ENCODE measurements around the gene ANKDD1A. TPM values are rescaled to one million over a fixed set of nuclear protein-coding genes. Genes with fewer than 3 reads are reported as not detected.
A peak's percentile ranks its signal among the peaks of the same experiment; 100 is the strongest.

ANKDD1A gene
- 10 to 100 TPM in 1 of 4 donors, 1 to 10 TPM in 3; 5.1 to 11.9 (median 6.3) TPM for total RNA-seq

DNA sequence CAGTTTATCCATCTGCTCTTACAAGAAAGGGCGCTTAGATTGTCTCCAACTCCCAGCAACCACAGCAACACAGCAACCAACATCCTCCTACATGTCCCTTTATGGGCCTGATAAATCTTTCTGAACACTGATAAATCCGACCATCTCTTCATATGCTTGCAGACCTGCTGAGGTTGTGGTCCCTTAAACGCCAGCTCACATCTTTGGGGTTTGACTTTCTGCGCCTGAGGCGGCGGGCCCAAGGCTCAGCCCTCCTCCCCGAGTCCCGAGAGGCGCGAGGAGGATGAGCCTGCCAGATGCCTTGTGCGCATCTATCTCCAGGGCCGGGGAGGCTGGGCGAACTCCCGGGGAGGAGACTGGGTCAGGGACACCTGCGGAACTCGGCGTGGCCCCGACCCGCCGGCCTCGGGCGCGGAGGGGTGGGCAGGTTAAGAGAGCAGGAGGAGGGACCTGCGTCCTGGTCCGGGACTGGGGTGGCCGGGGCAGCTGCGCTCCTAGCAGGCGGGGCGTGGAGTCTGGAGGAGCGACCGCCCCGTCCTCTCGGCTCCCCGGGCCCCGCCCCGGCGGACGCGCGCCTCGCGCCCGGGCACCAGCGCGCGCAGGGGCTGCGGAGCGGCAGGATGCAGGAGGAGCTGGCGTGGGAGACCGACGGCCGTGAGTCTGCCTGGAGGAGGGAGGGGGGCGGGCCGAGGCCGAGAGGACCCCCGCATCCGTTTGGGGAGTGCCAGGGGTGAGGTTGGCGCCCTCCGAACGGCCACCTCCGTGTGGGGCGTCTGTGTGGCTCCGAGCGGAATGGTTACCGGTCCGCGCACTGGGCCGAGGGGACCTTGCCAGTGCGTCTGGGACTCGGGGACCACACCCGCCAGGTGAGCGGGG is at the start of gene ANKDD1A:
ANKDD1A (plus strand) TSS at position 592 of the 876 bp plus-strand sequence; CDS start at position 621, 29 bp downstream.
- H3K27me3 ChIP-seq, result no peaks in the 10 kb centered on the region
- H3K4me3 ChIP-seq (replicated peaks in 1 of 3), result peak within 1 kb of the TSS; percentile 19 to 53 (median 20)
- WGBS, 2 donors, result 5 to 7% methylated on average over 24 to 42 of the region's 72 CpGs
- peaks cover 0 to 7% of the 10 kb centered on the region in 2 donors for H3K4me1 ChIP-seq
- intact Hi-C loops (cut with DNase I), result no loop called here
- no peaks in the 10 kb centered on the region for H3K9me3 ChIP-seq
- H3K36me3 ChIP-seq, result no peaks in the 10 kb centered on the region
- peak within 1 kb of the TSS in 1 of 3 donors; percentile 14 for H3K27ac ChIP-seq
- TF ChIP-seq POLR2A (IDR thresholded peaks at IDR 0.05), result peak in 1 of 2 donors; percentile 43
- TF ChIP-seq, protein P1, sequence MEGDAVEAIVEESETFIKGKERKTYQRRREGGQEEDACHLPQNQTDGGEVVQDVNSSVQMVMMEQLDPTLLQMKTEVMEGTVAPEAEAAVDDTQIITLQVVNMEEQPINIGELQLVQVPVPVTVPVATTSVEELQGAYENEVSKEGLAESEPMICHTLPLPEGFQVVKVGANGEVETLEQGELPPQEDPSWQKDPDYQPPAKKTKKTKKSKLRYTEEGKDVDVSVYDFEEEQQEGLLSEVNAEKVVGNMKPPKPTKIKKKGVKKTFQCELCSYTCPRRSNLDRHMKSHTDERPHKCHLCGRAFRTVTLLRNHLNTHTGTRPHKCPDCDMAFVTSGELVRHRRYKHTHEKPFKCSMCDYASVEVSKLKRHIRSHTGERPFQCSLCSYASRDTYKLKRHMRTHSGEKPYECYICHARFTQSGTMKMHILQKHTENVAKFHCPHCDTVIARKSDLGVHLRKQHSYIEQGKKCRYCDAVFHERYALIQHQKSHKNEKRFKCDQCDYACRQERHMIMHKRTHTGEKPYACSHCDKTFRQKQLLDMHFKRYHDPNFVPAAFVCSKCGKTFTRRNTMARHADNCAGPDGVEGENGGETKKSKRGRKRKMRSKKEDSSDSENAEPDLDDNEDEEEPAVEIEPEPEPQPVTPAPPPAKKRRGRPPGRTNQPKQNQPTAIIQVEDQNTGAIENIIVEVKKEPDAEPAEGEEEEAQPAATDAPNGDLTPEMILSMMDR (IDR thresholded peaks at IDR 0.05), result no peak
- DNase-seq, result peak; percentile 77 to 78

DNA sequence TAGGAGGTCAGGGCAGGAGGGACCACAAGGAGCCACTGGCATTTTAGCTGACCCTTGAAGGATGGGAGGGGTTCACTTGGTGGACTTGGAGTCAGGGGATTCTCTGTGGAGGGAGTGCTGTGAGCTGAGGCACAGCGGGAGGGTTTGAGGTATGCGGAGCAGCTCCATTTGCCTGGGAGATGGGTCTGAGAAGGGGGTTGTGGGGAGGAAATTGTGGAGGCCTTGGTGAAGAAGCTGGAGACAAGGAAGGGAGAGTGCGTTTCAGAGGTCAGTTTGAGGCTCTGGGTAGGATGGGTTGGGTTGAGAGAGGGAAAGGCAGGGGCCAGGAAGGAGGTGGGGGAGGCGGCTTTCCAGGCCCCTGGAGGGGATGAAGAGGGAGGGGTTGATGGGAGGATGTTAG is 49.7 kb upstream of the ANKDD1A start:
- intact Hi-C loops (cut with DNase I), result no loop called here
- Histone ChIP-seq H3K27ac (peak overlapping the region in 2 of 3 donors; percentile 0 to 30), H3K4me1 (peaks cover 14 to 52% of the 10 kb centered on the region in 2 donors), H3K9me3 (no peaks in the 10 kb centered on the region), H3K36me3 (peaks cover 38 to 41% of the 10 kb centered on the region in 2 donors), H3K4me3 (replicated peaks in 1 of 3) (no peak overlapping the region), H3K27me3 (no peaks in the 10 kb centered on the region)
- TF ChIP-seq, protein P1 (IDR thresholded peaks at IDR 0.05), result no peak
- no peak for TF ChIP-seq POLR2A (IDR thresholded peaks at IDR 0.05)
- 83 to 87% methylated on average over 4 of the region's 4 CpGs for WGBS, 2 donors
- no peak for DNase-seq

DNA sequence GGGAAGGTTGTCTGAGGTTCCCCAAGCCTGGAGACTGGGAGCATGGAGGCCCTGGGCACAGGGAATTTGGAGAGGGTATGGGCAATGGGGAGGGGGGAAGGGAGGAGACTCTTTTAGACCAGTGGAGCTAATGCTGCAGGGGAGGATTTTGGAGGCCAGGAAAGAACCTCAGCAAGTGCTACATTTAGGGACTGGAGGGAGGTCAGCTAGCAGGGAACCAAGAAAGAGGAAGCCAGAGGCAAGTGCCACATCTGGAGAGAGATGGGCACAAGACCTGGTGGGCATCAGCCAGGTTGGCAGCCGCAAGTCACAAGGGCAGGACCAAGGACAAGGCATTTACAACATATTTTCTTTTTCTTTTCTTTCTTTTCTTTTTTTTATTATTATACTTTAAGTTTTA is 49.3 kb upstream of the ANKDD1A start:
- Histone ChIP-seq H3K36me3 (peaks cover 38 to 41% of the 10 kb centered on the region in 2 donors), H3K4me3 (replicated peaks in 1 of 3) (no peak overlapping the region), H3K9me3 (no peaks in the 10 kb centered on the region), H3K27me3 (no peaks in the 10 kb centered on the region), H3K27ac (peak overlapping the region in 1 of 3 donors; percentile 0), H3K4me1 (peaks cover 9 to 47% of the 10 kb centered on the region in 2 donors)
- WGBS, 2 donors, result 92 to 97% methylated on average over 1 of the region's 1 CpG
- intact Hi-C loops (cut with DNase I), result no loop called here
- TF ChIP-seq, protein P1 (IDR thresholded peaks at IDR 0.05), result no peak
- no peak for TF ChIP-seq POLR2A (IDR thresholded peaks at IDR 0.05)
- DNase-seq, result no peak

DNA sequence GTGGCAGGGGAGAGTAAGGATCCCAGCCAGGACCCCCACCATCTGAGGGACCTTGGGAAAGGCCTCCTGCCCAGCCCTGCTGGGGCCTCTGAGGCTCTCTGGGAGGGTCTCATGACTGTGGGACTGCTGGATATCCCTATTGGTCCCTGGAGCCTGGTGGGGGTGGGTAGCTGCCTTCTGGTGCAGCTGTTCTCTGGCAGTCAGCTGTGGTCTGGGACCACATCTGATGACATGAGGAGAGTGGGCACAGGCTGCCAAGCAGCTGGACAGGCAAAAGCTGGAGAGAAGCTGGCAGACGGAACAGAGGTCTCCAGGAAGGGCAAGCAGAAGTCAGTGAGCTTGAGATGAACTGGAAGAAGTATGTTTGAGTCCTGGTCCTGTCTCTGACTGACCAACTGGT is 47.6 kb upstream of the ANKDD1A start:
- Histone ChIP-seq H3K27ac (peak overlapping the region in 1 of 3 donors; percentile 12), H3K27me3 (no peaks in the 10 kb centered on the region), H3K4me3 (replicated peaks in 1 of 3) (no peak overlapping the region), H3K9me3 (no peaks in the 10 kb centered on the region), H3K36me3 (peaks cover 38 to 41% of the 10 kb centered on the region in 2 donors), H3K4me1 (peaks cover 0 to 31% of the 10 kb centered on the region in 2 donors)
- TF ChIP-seq, protein P1 (IDR thresholded peaks at IDR 0.05), result no peak
- no peak for TF ChIP-seq POLR2A (IDR thresholded peaks at IDR 0.05)
- WGBS, 2 donors, result 87 to 90% methylated on average over 1 of the region's 1 CpG
- no peak for DNase-seq
- intact Hi-C loops (cut with DNase I), result no loop called here
